Non-pigmented ciliary epithelial cell (primary cell): ENCODE results near the gene NACA2.
"Not testable (repeated sequence)": the region's sequence is repeated elsewhere in the genome, so short reads cannot be mapped to it uniquely, and the experiment has no call there.

ENCODE experiments used
- DNase-seq: peaks from one replicate; pipeline ENCODE4 v3.0.0-alpha.2; 2010; ENCODE audit warnings: low read depth

The NACA2 gene

DNA sequence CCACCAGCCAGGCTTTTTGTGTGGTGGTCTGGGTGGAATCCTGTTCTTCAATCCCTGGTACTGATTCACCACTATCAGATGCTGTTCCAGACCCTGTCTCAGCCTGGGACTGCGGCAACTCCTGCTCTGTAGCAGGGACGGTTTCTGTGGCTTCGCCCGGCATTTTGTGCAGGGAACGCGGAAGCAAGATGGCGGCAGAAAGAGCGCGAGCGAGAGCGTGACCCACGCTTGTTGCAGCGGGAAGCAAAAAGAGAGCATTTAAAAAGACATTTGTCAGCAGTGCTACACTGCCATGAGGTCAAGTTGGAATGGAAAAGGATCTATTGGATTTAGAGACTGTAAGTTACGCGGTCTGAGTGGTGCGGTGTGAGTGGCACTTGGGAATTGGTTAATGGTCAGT, at the start of gene NACA2:
TSS of gene NACA2 (minus strand) at position 202 of the 400 bp plus-strand sequence. CDS start at position 163, 39 bp downstream.
- DNase-seq = no peak

DNA sequence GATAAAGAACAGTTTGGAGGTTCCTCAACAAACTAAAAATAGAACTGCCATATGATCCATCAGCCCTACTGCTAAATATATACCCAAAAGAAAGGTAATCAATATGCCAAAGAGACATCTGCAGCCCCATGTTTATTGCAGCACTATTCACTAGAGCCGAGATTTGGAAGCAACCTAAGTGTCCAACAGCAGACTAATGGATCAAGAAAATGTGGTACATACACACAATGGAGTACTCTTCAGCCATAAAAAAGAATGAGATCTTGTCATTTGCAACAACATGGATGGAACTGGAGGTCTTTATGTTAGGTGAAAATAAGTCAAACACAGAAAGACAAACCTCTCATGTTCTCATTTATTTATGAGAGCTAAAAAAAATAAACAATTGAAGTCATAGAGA, 48.8 kb upstream of the NACA2 start:
- no peak for DNase-seq

DNA sequence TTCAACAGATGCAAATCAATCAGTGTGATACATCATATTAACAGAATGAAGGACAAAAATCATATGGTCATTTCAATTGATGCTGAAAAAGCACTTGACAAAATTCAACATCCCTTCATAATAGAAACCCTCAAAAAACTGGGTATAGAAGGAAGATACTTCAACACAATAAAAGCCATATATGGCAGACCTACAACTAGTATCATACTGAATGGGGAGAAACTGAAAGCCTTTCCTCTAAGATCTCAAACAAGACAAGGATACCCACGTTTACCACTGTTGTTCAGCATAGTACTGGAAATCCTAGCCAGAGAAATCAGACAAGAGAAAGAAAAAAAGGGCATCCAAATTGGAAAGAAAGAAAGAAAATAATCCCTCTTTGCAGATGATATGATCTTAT, 47.1 kb upstream of the NACA2 start:
- no peak for DNase-seq

DNA sequence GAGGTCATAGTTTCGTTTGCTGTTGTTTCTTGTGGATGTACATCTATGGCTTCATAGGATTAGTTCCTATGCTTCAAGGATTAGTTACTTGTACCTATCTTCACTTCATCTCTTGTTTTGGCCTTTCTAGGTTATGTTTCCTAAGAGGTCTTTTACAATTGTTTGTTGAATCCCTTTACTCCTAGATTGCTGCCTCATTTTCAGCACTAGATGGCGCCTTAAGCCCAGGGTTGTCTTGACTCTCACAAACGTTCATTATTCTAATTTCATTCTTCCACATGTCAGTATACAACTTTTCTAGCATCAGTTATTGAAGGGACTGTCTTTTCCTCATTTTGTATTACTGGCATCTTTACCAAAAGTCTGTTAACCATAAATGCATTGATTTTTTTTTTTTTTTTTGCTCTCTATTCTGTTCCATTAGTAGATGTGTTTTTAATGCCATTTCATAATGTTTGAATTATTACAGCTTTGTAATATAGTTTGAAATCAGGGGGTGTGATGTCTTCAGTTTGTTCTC, 45.0 kb upstream of the NACA2 start:
- peak; percentile 5 for DNase-seq

DNA sequence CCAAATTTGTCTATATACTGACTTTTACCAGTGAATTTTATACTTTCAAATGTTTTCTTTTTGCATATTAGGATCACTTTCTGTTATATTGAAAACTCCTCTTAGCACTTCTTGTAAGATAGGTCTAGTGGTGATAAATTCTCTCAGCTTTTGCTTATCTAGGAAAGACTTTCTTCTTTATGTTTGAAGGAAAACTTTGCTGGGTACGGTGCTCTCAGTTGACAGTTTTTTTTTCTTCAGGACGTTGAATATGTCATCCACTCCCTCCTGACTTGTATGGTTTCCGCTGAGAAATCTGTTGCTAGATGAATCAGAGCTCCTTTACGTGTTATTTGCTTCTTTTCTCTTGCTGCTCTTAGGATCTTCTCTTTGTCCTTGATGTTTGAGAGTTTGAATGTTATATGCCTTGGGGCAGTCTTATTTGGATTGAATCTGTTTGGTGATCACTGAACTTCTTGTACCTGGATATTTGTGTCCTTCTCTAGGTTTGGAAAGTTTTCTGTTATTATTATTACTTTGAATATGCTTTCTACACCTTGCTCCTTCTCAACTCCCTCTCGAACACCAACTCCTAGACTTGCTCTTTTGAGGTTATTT, 44.0 kb upstream of the NACA2 start:
- DNase-seq = no peak

DNA sequence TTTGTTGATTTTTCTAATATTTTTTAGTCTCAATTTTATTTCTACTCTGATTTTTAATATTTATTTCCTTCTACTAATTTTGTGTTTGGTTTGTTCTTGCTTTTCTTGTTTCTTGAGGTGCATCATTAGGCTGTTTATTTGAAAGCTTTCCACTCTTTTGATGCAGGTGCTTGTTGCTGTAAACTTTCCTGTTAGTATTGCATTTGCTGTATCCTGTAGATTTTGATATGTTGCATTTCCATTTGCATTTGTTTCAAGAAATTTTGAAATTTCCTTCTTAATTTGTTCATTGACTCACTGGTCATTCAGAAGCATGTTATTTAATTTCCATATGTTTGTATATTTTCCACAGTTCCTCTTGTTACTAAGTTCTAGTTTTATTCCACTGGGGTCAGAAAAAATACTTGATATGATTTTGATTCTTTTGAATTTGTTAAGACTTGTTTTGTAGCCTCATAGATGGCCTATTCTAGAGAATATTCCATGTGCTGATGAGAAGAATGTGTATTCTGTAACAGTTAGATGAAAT, 43.1 kb upstream of the NACA2 start:
- no peak for DNase-seq

DNA sequence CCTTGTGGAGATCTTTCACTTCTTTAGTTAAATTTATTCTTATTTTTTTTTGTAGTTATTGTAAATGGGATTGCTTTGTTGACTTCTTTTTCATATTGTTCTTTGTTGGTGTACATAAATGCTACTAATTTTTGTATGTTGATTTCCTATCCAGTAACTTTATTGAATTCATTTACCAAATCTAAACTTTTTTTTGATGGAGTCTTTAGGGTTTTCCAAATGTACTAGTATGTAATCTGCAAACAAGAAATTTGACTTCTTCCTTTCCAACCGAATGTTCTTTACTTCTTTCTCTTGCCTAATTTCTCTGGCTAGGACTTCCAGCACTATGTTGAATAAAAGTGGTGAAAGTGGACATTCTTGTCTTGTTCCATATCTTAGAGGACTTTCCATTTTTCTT, 41.8 kb upstream of the NACA2 start:
- DNase-seq = no peak

DNA sequence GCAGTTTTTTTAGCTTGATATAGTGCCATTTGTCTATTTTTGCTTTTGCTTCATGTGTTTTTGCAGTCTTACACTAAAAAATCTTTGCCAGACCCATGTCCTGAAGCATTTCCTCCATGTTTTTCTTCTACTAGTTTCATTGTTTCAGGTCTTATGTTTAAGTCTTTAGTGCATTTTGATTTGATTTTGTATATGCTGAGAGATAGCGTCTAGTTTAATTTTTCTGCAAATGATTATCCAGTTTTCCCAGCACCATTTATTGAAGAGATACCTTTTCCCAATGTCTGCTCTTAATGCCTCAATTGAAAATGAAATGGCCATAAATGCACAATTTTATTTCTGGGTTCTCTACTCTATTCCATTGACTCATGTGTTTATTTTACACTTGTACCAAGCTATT, 40.8 kb upstream of the NACA2 start:
- DNase-seq = no peak

DNA sequence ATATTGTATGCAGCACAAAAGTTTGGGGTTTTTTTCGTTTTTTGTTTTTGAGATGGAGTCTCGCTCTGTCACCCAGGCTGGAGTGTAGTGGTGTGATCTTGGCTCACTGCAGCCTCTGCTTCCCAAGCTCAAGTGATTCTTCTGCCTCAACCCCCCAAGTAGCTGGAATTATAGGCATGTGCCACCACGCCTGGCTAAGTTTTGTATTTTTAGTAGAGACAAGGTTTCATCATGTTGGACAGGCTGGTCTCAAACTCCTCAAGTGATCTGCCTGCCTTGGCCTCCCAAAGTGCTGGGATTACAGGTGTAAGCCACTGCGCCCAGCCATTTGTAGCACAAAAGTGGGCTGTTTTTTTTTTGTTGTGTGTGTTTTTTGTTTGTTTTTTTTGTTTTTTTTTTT, 37.1 kb upstream of the NACA2 start:
- not testable (repeated sequence) for DNase-seq

DNA sequence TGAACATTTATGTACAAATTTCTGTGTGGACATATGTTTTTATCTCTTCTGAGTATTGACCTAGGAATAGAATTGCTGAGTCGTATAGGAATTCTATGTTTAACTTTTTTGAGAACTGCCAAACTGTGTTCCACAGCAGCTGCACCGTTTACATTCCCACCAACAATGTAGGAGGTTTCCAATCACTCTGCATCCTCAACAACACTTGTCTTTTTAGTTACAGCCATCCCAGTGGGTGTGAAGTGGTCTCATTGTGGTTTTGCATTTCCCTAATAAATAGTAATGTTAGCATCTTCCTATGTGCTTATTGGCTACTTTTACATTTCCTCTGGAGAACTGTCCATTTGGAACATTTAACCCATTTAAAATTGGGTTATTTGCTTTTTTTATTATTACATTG, 36.6 kb upstream of the NACA2 start:
- no peak for DNase-seq

DNA sequence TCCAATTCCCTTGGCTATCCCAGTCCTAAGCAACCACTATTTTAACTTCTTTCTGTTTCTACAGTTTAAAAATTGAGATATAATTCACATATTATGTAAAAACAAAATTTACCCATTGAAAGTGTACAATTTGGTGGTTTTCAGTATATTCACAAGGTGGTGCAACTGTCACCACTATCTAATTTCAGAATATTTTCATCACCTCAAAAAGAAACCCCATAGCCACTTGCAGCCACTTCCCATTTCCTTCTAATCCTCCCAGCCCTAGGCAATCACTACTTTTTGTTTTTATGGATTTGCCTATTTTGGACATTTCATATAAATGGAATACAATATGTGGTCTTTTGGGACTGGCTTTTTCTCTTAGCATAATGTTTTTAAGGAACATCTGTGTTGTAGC, 36.1 kb upstream of the NACA2 start:
- DNase-seq = no peak

DNA sequence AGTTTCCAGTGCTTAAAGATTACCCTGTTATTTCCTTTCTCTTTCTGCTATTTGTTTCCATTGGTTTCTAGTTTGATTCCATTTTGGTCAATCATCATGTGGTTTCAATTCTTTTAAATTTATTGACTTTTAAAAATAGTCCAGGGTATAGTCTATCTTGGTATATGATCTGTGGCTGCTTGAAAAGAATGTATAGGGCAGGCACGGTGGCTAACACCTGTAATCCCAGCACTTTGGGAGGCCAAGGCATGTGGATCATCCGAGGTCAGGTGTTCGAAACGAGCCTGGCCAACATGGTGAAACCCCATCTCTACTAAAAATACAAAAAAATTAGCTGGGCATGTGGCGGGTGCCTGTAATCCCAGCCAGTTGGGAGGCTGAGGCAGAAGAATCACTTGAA, 34.5 kb upstream of the NACA2 start:
- DNase-seq = no peak

DNA sequence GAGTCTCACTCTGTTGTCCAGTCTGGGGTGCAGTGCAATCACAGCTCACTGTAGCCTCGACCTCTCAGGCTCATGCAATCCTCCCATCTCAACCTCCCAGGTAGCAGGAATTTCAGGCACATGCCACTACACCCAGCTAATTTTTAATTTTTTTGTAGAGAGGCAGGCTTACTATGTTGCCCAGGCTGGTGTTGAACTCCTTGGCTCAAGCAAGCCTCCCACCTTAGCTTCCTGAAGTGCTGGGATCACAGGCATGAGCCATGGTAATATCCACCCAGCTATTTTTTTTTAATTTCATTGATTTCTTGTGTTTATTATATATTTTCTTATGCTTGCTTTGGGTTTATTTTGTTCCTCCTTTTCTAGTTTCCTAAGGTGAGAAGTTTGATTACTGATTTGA, 33.9 kb upstream of the NACA2 start:
- no peak for DNase-seq

DNA sequence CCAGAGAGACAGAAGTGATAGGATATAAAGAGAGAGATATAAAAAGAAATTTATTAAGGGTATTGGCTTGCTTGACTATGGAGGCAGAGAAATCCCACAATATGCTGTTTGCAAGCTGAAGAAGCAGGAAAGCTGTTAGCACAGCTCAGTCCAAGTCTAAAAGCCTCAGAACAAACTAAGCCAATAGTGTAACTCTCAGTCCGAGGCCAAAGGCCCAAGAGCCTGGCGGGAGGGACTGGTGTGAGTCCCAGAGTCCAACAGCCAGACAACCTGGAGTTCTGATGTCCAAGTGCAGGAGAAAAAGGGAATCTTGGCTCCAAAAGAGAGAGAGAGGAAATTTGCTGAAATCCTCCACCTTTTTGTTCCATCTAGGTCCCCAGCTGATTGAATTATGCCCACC, 30.3 kb upstream of the NACA2 start:
- DNase-seq = no peak

DNA sequence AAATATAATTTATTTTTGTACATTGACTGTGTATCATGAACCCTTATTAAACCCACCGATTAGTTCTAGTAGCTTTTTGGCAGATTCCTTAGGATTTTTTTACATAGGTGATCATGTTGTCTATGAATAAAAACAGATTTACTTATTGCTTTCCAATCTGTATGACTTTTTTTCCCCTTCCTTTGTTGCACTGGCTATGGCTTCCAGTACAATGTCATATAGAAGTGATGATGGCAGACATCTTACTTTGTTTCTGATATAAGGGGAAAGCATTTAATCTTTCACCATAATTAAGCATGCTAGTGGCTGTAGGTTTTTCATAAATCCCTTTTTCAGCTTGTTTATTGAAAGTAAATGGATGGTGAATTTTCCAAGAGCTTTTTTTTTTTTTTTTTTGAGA, 28.9 kb upstream of the NACA2 start:
- DNase-seq = no peak

DNA sequence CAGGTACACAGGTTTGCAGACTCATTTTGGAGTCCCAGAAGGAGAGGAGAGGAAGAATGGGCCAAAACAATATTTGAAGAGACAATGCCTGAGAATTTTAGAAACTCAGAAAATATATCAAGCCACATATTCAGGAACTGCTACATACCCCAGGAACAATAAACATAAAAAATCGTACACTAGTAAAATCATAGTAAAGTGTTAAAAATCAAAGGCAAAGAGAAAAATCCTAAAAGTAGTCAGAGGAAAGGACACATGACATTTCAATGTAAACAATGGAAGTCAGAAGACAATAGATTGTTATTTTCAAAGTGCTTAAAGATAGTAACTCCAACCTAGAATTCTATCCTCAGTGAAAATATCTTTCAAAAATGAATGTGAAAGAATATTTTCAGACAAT, 28.5 kb upstream of the NACA2 start:
- no peak for DNase-seq

DNA sequence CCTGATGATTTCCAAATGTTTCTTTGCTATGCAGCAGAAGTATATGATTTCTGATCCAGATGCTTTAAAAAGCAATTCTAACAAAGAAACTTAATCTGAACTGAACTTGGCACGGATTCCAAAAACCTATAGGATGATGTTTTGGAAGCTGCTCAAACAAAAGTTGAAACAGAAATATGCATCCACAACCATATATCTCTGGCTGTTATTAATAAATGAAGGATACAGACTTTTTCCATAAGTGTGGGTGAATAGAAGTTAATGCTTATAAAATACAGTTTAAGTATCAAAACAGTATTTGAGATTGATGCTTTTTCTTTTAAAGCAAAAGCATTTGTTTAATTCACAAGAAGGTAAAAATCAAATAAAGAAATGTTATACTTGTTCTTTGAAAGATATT, 27.9 kb upstream of the NACA2 start:
- DNase-seq = no peak

DNA sequence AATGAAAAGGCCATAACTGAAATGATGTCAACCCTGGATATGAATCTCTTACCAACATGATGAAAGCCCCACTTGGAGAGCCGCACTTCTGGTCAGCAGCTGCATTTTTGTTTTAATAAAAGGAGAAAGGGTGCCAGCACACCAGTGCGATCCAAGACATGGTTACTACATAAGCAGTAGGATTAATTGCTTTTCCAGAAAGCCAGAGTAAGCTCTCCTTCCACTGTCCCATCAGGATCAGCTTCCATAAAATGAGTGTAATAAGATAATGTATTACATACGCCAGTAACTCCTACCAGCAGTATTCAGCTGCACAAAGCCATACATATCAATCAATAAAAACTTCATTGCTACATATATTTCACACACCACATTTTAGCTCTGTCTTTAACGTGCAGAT, 26.3 kb upstream of the NACA2 start:
- no peak for DNase-seq

DNA sequence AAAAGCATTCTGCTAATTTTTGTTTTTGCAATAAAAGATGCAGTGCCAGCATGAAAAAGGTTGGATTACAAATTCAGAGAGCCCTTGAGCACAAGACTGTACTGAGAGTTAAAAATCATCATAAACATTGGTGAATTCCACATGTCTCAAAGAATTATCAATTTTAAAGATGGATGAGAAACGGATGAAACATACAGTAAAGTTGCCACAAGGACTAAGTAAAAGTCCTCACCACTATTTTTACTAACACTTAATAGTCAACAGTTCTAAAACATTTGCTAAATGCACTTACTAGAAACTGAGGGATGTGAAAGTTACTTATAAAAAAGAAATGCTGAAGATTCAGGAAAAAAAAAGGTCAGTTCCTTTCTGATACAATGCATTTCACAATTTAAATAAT, 25.8 kb upstream of the NACA2 start:
- DNase-seq = no peak

DNA sequence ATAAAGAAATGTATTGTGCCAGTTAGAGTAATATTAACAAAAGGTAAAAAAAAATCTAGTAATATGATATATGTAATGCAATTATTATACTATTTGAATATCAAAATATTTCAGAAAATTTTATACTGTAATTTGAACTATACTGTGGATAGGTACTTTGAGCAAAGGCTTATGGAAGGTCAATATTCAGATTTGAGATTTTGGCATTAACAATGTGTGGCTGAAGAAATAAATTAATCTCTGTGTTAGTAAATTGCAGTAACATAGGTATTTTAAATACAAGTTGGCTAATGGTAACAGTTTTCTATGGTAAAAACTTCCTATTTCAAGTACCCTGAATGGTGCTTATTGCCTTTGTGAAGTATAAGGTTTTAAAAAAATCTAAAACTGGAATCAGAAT, 23.2 kb upstream of the NACA2 start:
- DNase-seq = no peak

DNA sequence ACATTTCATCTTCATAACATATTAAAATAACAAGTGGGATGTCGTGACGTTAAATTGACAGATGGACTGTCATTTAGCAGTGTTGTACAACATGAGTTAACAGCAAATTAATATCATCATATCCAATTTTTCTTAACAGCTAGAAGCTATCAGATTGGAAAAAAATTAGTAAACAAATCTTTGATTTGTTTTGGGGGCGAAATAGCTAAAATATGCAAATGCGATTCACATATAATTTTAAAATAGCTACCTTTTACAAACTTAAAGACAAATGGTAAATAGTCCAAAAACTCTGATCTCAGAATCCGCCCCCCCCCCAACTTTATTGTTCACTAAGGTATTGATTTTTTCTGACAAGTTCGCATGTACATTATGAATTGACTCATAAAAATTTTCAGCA, 20.3 kb upstream of the NACA2 start:
- no peak for DNase-seq

DNA sequence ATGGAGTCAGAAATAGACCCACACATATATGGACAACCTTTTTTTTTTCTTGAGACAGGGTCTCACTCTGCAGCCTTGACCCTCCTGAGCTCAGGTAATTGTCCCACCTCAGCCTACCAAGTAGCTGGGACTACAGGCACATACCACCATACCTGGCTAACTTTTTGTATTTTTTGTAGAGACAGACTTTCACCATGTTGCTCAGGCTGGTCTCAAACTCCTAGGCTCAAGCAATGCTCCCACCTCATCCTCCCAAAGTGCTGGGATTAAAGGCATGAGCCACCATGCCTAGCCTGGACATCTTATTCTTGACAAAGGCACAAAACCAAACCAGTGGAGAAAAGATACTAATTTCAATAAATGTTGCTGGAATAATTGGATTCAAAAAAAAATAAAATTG, 14.7 kb upstream of the NACA2 start:
- DNase-seq = no peak

DNA sequence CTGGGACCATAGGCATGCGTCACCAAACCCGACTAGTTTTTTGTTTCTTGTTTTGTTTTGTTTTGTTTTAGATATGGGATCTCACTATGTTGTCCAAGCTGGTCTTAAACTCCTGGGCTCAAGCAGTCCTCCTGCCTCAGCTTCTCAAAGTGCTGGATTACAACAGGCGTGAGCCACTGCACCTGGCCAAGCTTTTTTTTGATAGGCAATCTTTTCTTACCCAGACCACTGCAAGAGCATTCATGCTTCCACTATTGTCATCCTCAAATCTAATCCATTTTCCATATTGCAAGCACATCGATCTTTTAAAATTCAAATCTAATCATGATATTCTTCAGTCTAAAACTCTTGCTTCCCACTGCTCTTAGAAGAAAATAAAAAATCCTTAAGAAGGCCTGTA, 10.3 kb upstream of the NACA2 start:
- DNase-seq = no peak

DNA sequence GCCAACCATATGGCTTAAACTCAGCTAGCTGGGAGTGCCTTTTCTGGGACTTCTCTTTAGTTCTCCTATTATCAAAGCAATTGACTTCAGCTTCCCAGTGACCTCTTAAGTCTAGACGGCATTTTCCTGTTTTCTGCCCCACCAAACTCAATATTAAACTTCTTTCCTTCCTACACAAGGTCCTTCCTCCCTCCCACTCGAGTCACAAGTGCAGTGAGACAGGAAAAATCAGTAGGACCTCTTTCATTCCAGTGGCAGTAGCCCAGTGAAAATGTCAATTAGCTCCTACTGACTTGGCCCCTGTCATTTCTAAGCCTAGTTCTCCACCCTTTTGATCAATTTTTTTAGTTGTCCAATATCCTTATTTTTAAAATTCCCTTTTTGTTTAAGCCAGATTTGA, 9.6 kb upstream of the NACA2 start:
- DNase-seq = no peak

DNA sequence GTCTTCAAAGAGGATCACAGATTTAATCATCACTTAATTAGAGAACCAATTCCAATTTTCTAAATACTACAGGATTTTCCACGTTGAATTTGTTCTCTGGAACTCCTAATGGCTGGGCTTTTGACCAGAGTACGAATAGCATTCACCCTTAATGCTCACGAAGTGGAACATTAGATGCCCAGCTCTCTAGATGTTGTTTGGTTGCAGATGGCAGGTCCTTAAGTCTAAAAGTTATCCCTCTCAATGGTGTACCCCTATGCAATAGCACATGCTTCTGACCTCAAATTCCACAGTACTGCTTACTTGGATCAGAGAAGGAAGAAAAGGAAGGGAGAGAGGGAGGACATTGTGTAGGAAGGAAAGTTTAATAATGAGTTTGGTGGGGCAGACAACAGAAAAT, 8.6 kb upstream of the NACA2 start:
- no peak for DNase-seq
